ENCODE data around the gene NAT9.

Gene NAT9

DNA sequence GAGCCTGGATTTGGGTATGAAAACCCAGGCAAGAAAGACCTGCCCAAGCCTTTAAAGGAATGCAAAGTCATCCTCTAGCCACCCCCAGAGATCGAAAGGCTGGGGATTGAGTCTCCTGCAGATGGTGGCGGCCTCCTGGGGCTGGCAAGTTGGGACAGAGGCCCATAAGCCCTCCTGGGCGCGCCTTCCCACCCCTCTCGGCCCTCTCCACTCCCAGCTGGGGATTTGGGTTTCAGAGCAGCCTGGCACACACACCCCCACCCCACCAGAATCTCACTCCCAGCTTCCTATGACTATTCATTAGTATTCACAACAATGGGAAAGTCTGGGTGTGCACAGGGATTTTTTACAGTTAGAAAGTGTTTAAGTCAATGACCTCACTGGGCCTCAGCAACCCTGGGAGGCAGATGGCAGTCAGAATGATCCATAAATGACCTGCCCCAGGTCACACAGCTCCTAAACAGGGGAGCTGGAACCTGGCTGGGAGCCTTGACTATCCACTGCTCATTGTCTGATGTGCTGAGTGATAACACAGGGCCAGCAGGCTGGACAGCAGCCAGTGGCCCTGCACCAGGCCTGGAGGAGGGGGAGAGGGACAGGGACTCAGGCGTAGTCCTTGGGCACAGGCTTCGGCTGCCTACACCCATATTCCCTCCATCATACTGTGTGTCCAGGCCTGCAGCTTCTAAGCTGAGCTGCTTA lies 15.6 kb downstream of the NAT9 start:
- peak; percentile 27 for DNase-seq

DNA sequence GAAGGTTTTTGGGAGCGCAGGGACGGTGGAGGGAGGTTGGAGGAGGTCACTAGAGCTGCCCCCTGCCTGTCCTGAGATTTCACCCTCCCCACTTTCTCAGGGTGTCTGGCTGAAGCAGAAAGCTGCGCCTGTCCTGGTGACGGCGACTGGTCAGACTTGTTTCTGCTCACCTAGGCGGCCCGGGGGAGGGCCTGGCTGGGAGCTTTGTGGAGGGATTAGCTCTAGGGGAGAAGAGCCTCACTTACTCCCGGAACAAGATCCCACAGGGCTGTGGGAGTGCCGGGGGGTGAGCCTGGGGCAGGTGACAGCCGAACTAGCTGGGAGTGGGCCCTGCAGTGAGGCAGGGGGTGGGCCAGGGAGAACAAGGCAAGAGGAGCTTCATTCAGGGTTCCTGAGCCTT lies 16.2 kb downstream of the NAT9 start:
- DNase-seq: no peak

DNA sequence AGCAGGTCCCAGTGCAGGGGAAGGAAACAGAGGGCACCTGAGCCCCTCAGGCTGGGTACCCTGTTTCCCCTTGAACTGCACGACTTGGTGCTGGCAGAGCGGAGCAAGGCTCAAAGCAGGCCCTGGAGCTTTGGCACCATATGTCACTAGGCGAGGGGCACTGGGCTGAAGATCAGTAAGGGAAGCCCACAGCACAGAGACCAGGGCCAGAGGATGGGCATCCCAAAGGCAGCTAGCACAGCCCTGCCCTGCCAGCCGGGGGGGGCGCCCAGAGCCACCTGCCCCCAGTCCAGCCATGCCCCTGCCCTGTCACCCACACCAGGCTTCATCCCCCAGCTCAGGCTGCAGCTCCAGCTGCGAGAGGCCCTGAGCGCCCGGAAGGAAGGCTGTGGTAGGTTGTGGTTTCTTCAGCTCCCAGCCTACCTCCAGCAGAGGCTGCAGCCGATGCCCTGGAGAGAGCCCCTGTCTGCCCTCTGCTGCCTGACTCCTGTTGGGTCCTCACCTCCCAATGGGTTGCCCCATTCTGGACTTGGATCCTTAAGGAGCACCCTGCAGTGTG lies 16.8 kb downstream of the NAT9 start:
- peak; percentile 32 for DNase-seq

GRCh38 chr17:74758848-74759168 lies 17.3 kb downstream of the NAT9 start:
- DNase-seq: peak; percentile 26

GRCh38 chr17:74757931-74758847 lies 18.0 kb downstream of the NAT9 start:
- no peak for DNase-seq

- DNase-seq: no peak
Observed at GRCh38 chr17:74757502-74757901, 18.6 kb downstream of the NAT9 start.

DNA sequence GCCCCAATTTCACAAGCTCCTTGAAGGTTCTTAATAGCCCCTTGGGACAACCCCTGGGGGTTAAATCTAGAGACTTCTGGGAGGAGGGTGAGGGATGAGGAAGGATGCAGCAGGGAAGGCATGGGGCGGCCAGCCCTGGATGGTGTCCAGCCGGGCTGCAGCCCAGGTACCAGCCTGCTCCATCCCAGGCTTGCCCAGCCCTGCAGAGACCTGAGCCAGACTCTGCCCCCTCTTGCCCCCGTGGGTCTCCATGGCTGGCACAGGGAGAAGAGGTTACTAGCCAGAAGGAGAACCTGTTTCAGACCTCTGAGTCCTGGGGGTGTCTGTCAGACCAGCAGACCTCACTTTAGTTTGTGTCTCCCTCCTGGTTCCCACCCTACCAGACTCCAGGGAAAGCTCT lies 19.3 kb downstream of the NAT9 start:
- DNase-seq: no peak

- DNase-seq: no peak
Observed at GRCh38 chr17:74755533-74755932, 20.6 kb downstream of the NAT9 start.

GRCh38 chr17:74754832-74755231 lies 21.3 kb downstream of the NAT9 start:
- no peak for DNase-seq

- no peak for DNase-seq
Observed at GRCh38 chr17:74752822-74753401, 23.2 kb downstream of the NAT9 start.

GRCh38 chr17:74752415-74752814 lies 23.7 kb downstream of the NAT9 start:
- no peak for DNase-seq

DNA sequence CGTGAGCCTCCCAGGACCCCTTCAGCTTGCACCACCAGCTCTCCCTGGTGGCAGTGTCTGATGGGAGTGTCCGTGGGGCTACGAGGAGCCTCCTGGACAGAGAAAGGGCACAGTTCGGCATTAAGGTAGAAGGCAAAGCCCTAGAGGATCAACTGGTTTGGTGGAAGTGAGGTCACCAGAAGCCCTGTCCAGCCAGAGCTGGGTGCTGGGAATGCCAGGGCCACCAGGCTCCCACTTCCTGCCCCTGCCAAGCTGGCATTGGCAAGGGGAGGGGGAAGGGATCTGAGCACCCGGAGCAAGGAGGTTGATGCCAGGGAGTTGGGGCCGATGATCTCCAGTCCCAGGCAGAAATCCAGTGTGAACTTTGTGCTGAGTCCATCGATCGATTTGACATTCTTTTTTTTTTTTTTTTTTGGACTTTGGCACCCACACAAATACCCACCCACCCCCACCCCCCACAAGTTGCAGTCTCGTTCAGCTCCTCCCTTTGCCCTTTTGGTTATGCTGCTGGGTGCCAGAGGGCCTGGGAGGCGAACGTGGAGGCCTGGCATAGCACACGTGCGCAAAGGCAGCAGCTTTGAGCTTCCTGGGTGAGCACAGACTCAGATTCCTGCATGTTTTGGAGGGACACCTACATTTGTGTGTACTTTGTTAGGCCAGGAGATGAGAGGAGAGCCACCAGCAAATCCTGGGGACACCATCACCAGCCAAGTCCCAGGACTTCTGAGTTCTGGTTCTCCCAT lies 25.6 kb downstream of the NAT9 start:
- no peak for DNase-seq

DNA sequence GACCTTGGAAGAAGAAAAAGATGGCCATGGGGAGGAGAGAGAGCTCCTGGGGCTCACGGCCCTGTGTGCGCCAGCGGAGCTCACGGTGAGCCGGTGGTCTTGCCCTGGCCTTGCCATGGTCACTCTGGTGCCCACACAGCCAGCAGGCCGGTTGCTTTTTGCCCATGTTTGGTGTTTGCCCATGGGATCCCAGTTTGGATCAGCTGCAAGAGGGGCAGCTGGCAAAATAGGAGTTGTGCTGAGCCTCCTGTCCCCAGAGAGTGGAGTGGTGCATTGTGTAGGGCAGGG lies 26.2 kb downstream of the NAT9 start:
- DNase-seq: no peak

DNA sequence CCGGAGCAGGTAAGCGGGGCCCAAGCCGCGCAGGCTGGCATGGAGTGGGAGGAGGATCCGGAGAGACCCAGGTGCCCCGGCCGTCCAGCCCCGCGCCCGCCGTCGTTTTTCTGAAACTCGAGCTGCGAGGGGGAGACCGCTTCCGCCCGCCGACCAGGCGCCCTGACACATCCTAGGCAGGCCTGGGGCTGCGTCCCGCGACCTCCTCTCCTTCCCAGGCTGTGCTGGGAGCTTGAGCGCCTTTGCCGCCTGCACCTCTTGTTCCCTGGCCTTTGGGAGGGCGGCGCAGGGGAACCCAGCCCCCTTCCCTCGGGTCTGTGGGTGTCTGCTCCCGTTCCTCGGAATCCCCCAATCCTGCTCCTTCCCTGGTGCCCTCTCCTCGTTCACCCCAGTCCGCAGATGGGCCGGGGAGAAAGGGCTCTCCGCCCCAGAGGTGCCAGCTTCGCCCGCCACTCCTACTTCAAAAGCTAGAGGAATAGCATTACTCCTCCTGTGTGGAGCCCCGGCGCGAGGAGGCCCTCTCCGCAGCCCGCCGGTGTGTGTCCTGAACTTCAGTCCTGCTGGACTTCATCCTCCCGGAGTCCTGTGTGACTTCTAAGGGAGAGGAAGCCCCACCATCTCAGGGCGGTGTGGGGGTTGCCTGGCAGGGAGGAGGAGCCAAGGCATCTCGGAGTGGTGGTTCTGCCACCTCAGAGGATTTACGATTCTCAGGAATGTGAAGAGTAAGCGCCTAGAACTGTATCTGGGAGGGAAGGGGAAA lies 26.7 kb downstream of the NAT9 start:
- DNase-seq: no peak

GRCh38 chr17:74748529-74749278 lies 27.4 kb downstream of the NAT9 start, which contains the start of gene NHERF1:
Gene NHERF1 (plus strand): TSS chr17:74748628. CDS start chr17:74748847, 219 bp downstream.
- peak; percentile 76 for DNase-seq

- no peak for DNase-seq
Observed at GRCh38 chr17:74748279-74748528, 27.9 kb downstream of the NAT9 start.

DNA sequence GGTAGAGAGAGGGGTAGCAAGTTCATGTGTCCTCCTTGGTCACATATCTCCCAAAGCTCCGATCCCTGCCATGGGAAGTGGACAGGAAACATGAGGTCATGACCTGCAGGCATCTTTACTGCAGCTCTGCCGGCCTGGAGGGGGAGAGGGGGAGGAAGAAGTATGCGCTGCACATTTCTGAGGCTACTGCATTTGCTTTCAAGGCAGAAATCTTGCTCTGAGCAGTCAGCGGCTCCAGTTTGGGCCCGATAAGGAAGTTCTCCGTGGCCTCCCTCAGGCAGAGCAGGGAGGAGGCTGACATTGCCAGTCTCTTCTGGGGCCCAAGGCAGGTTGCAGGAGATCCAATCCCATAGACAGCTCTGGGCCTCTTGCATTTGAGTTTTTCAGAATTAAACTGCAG lies 29.2 kb downstream of the NAT9 start:
- no peak for DNase-seq

DNA sequence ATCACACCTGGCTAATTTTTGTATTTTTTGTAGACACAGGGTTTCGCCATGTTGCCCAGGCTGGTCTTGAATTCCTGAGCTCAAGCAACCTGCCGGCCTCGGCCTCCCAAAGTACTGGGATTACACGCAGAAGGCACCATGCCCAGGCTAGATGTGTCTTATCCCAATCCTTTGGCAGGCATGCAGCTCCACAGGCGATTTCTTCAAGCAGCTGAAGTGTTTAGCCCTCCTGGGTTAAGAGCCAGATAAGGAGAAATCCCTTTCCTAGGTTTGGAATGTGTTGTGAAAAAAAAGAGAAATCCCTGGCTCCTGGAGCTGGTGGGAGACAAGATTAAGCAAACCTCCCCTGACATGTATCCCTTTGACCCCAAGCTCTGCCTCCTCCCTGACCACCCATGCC lies 29.8 kb downstream of the NAT9 start:
- DNase-seq: no peak

GRCh38 chr17:74745548-74746177 lies 30.5 kb downstream of the NAT9 start:
- no peak for DNase-seq

- peak; percentile 64 for DNase-seq
Observed at GRCh38 chr17:74744714-74745547, 31.2 kb downstream of the NAT9 start.

DNA sequence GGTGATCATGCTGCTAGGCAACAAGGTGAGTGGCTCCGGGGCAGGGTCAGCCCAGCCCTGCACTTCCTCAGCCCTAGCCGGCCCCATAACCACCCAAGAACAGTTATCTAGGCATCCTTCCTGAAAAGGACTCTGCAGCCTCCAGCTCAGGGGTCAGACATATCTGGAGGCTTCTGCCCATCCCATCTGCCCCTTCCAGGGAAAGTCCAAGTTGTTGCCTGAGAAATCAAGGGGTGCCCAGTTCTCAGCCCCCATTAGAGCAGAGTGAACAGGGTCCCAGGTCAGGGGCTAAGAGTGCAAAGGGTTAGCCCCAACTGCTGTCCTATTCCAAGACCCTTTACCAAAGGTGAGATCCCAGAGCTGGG lies 31.8 kb downstream of the NAT9 start:
- no peak for DNase-seq
